ENCODE data around the gene ZNF532. TPM values are rescaled to one million over a fixed set of nuclear protein-coding genes. Genes with fewer than 3 reads are reported as not detected.

The ZNF532 gene
- total and polyA plus RNA-seq, 2 donors from 2014 or later: 5.7 to 76.3 TPM

- Histone ChIP-seq H3K27ac (ENCODE audit: low read depth in 2 of 2, low read length in 2 of 2) (no peak overlapping the region), H3K36me3 (ENCODE audit: control insufficient read depth in 2 of 3, insufficient read depth in 3 of 3, low read length in 3 of 3) (no peaks in the 10 kb centered on the region), H3K4me1 (ENCODE audit: control insufficient read depth in 2 of 3, insufficient read depth in 2 of 3, low read depth in 1 of 3, low read length in 3 of 3) (no peaks in the 10 kb centered on the region), H3K27me3 (ENCODE audit: control insufficient read depth, insufficient read depth, low read length) (no peaks in the 10 kb centered on the region), H3K4me3 (ENCODE audit: low read length in 3 of 3) (no peak overlapping the region), H3K9ac (ENCODE audit: low read length in 3 of 3) (no peak overlapping the region), H3K9me3 (ENCODE audit: control insufficient read depth in 2 of 3, insufficient read depth in 1 of 3, low read length in 3 of 3) (no peaks in the 10 kb centered on the region)
- DNase-seq (peak in 3 of 5 donors; percentile 58 to 70 (median 66)), FAIRE-seq (no peak)
- intact Hi-C loops (cut with DNase I): no loop called here
- TF ChIP-seq, protein P1, sequence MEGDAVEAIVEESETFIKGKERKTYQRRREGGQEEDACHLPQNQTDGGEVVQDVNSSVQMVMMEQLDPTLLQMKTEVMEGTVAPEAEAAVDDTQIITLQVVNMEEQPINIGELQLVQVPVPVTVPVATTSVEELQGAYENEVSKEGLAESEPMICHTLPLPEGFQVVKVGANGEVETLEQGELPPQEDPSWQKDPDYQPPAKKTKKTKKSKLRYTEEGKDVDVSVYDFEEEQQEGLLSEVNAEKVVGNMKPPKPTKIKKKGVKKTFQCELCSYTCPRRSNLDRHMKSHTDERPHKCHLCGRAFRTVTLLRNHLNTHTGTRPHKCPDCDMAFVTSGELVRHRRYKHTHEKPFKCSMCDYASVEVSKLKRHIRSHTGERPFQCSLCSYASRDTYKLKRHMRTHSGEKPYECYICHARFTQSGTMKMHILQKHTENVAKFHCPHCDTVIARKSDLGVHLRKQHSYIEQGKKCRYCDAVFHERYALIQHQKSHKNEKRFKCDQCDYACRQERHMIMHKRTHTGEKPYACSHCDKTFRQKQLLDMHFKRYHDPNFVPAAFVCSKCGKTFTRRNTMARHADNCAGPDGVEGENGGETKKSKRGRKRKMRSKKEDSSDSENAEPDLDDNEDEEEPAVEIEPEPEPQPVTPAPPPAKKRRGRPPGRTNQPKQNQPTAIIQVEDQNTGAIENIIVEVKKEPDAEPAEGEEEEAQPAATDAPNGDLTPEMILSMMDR (IDR thresholded peaks at IDR 0.05; ENCODE audit: borderline replicate concordance, extremely low read depth, insufficient read depth): no peak
Measured at GRCh38 chr18:58842978-58843687, 21.5 kb upstream of the ZNF532 start.

- no peaks in the 10 kb centered on the region for H3K9me3 ChIP-seq (ENCODE audit: control insufficient read depth in 2 of 3, insufficient read depth in 1 of 3, low read length in 3 of 3)
- no peak for FAIRE-seq
Measured at GRCh38 chr18:58843688-58844035, 21.0 kb upstream of the ZNF532 start.

GRCh38 chr18:58844871-58845270 is 19.8 kb upstream of the ZNF532 start:
- H3K9ac ChIP-seq (ENCODE audit: low read length in 3 of 3): no peak overlapping the region
- H3K4me3 ChIP-seq (ENCODE audit: low read length in 3 of 3): no peak overlapping the region
- H3K27me3 ChIP-seq (ENCODE audit: control insufficient read depth, insufficient read depth, low read length): no peaks in the 10 kb centered on the region
- no peak for FAIRE-seq
- no peaks in the 10 kb centered on the region for H3K36me3 ChIP-seq (ENCODE audit: control insufficient read depth in 2 of 3, insufficient read depth in 3 of 3, low read length in 3 of 3)
- intact Hi-C loops (cut with DNase I): no loop called here
- no peak for DNase-seq
- no peaks in the 10 kb centered on the region for H3K9me3 ChIP-seq (ENCODE audit: control insufficient read depth in 2 of 3, insufficient read depth in 1 of 3, low read length in 3 of 3)
- H3K4me1 ChIP-seq (ENCODE audit: control insufficient read depth in 2 of 3, insufficient read depth in 2 of 3, low read depth in 1 of 3, low read length in 3 of 3): no peaks in the 10 kb centered on the region
- H3K27ac ChIP-seq (ENCODE audit: low read depth in 2 of 2, low read length in 2 of 2): no peak overlapping the region
- TF ChIP-seq, protein P1 (IDR thresholded peaks at IDR 0.05; ENCODE audit: borderline replicate concordance, extremely low read depth, insufficient read depth): no peak

More at GRCh38 chr18:58843688-58844035, 21.0 kb upstream of the ZNF532 start:
- Histone ChIP-seq H3K4me3 (ENCODE audit: low read length in 3 of 3) (no peak overlapping the region), H3K4me1 (ENCODE audit: control insufficient read depth in 2 of 3, insufficient read depth in 2 of 3, low read depth in 1 of 3, low read length in 3 of 3) (no peaks in the 10 kb centered on the region), H3K9ac (ENCODE audit: low read length in 3 of 3) (no peak overlapping the region), H3K27me3 (ENCODE audit: control insufficient read depth, insufficient read depth, low read length) (no peaks in the 10 kb centered on the region), H3K27ac (ENCODE audit: low read depth in 2 of 2, low read length in 2 of 2) (no peak overlapping the region), H3K36me3 (ENCODE audit: control insufficient read depth in 2 of 3, insufficient read depth in 3 of 3, low read length in 3 of 3) (no peaks in the 10 kb centered on the region)
- no peak for DNase-seq
- intact Hi-C loops (cut with DNase I): no loop called here
- TF ChIP-seq, protein P1 (IDR thresholded peaks at IDR 0.05; ENCODE audit: borderline replicate concordance, extremely low read depth, insufficient read depth): no peak
